HEK293T (cell line): ENCODE measurements around the gene PCSK2.

Source experiments
- FOXA1 ChIP-seq: fragments of 450-650 bp; IDR thresholded peaks from 2 replicates; pipeline ENCODE4 v1.6.1; 2016; ENCODE audit warnings: mild to moderate bottlenecking
- FOXK2 ChIP-seq: fragments of 450-650 bp; IDR thresholded peaks from 2 replicates; pipeline ENCODE4 v1.6.1; 2016; ENCODE audit warnings: mild to moderate bottlenecking
- HDGF ChIP-seq: fragments of 450-650 bp; IDR thresholded peaks from 2 replicates; pipeline ENCODE4 v1.6.1; 2017; ENCODE audit warnings: antibody characterized with exemption, borderline replicate concordance
- L3MBTL2 ChIP-seq: fragments of 450-650 bp; conservative IDR thresholded peaks from 2 replicates; pipeline ENCODE4 v1.6.1; 2016; ENCODE audit warnings: mild to moderate bottlenecking
- PKNOX1 ChIP-seq: fragments of 450-650 bp; IDR thresholded peaks from 2 replicates; pipeline ENCODE4 v1.6.1; 2016
- SP1 ChIP-seq: fragments of 450-650 bp; IDR thresholded peaks from 2 replicates; pipeline ENCODE4 v1.6.1; 2017
- TARDBP ChIP-seq: fragments of 450-650 bp; IDR thresholded peaks from 2 replicates; pipeline ENCODE4 v1.6.1; 2016

- no peak for TF ChIP-seq SP1
- no peak for TF ChIP-seq L3MBTL2
- TF ChIP-seq FOXA1, result no peak
- TF ChIP-seq FOXK2, result no peak
- TF ChIP-seq HDGF, result no peak
- no peak for TF ChIP-seq PKNOX1
- TF ChIP-seq TARDBP, result no peak
Measured at GRCh38 chr20:17491041-17491440, 264.2 kb downstream of the PCSK2 start.
